Liver (tissue), 9 donors: ENCODE data around the gene FARP1. TPM values are rescaled to one million over a fixed set of nuclear protein-coding genes. Genes with fewer than 3 reads are reported as not detected.

Experiments used
- DNase-seq: peaks from one replicate; pipeline ENCODE4 v3.0.0-alpha.2; 2017; ENCODE audit warnings: low spot score
- H3K27ac ChIP-seq, 2 donors: one replicate each; pipeline ENCODE4 v1.7.0; 2013; ENCODE audit warnings: inconsistent platforms in 2 of 2, low read length in 2 of 2, control low read depth in 1 of 2, low read depth in 1 of 2, mild to moderate bottlenecking in 1 of 2
- H3K27me3 ChIP-seq, 4 donors: one replicate each; pipeline versions ENCODE4 v1.6.1 to v1.7.0; 2013; ENCODE audit warnings: low read length in 3 of 4, inconsistent platforms in 1 of 4, mild to moderate bottlenecking in 1 of 4, moderate library complexity in 1 of 4; ENCODE audit not compliant: control insufficient read depth in 4 of 4, insufficient read depth in 4 of 4
- H3K36me3 ChIP-seq, 4 donors: one replicate each; pipeline versions ENCODE4 v1.6.1 to v1.7.0; 2013; ENCODE audit warnings: low read length in 3 of 4, mild to moderate bottlenecking in 3 of 4, low read depth in 1 of 4, moderate library complexity in 1 of 4; ENCODE audit not compliant: control insufficient read depth in 4 of 4, insufficient read depth in 3 of 4
- H3K4me1 ChIP-seq, 4 donors: one replicate each; pipeline versions ENCODE4 v1.6.1 to v1.7.0; 2013; ENCODE audit warnings: low read length in 3 of 4, mild to moderate bottlenecking in 3 of 4, moderate library complexity in 1 of 4; ENCODE audit not compliant: control insufficient read depth in 4 of 4, insufficient read depth in 4 of 4
- H3K4me3 ChIP-seq, 3 donors: one replicate each; pipeline versions ENCODE4 v1.6.1 to v1.7.0; 2013; ENCODE audit warnings: low read length in 3 of 3, control low read depth in 1 of 3, low read depth in 1 of 3, mild to moderate bottlenecking in 1 of 3
- H3K9ac ChIP-seq, 2 donors: one replicate each; pipeline ENCODE4 v1.7.0; 2013; ENCODE audit warnings: low read length in 2 of 2, mild to moderate bottlenecking in 2 of 2, moderate library complexity in 2 of 2, control low read depth in 1 of 2, low read depth in 1 of 2
- H3K9me3 ChIP-seq, 4 donors: one replicate each; pipeline versions ENCODE4 v1.6.1 to v1.7.0; 2013; ENCODE audit warnings: low read length in 3 of 4; ENCODE audit not compliant: control insufficient read depth in 4 of 4
- EGR1 ChIP-seq, 2 donors: IDR thresholded peaks; 2 replicates each; pipeline ENCODE4 v1.6.1; 2016 to 2018; ENCODE audit warnings: antibody characterized with exemption in 2 of 2, low read depth in 2 of 2
- FOXA1 ChIP-seq: IDR thresholded peaks from 2 replicates; pipeline ENCODE4 v1.6.1; 2016; ENCODE audit warnings: antibody characterized with exemption
- FOXA2 ChIP-seq: IDR thresholded peaks from 2 replicates; pipeline ENCODE4 v1.6.1; 2016; ENCODE audit warnings: antibody characterized with exemption
- GABPA ChIP-seq, 2 donors: IDR thresholded peaks in 1 of 2; conservative IDR thresholded peaks in 1 of 2; 2 replicates each; pipeline ENCODE4 v1.6.1; 2016; ENCODE audit warnings: antibody characterized with exemption in 2 of 2, mild to moderate bottlenecking in 1 of 2, moderate library complexity in 1 of 2
- HNF4A ChIP-seq, 2 donors: conservative IDR thresholded peaks; 2 replicates each; pipeline ENCODE4 v1.6.1; 2016; ENCODE audit warnings: antibody characterized with exemption in 2 of 2, mild to moderate bottlenecking in 2 of 2
- HNF4G ChIP-seq: IDR thresholded peaks from 2 replicates; pipeline ENCODE4 v1.6.1; 2016; ENCODE audit warnings: antibody characterized with exemption
- JUND ChIP-seq, 2 donors: IDR thresholded peaks; 2 replicates each; pipeline ENCODE4 v1.6.1; 2016; ENCODE audit warnings: antibody characterized with exemption in 2 of 2
- NR2F2 ChIP-seq: IDR thresholded peaks from 2 replicates; pipeline ENCODE4 v1.6.1; 2016; ENCODE audit warnings: antibody characterized with exemption
- RAD21 ChIP-seq, 2 donors: IDR thresholded peaks; 2 replicates each; pipeline ENCODE4 v1.6.1; 2016; ENCODE audit warnings: antibody characterized with exemption in 2 of 2, mild to moderate bottlenecking in 2 of 2
- RXRA ChIP-seq, 2 donors: IDR thresholded peaks; 2 replicates each; pipeline ENCODE4 v1.6.1; 2017 to 2018; ENCODE audit warnings: antibody characterized with exemption in 2 of 2, mild to moderate bottlenecking in 1 of 2
- SP1 ChIP-seq: IDR thresholded peaks from 2 replicates; pipeline ENCODE4 v1.6.1; 2018; ENCODE audit warnings: antibody characterized with exemption, mild to moderate bottlenecking
- TAF1 ChIP-seq: conservative IDR thresholded peaks from 2 replicates; pipeline ENCODE4 v1.6.1; 2016; ENCODE audit warnings: antibody characterized with exemption, mild to moderate bottlenecking
- YY1 ChIP-seq: IDR thresholded peaks from 2 replicates; pipeline ENCODE4 v1.6.1; 2016; ENCODE audit warnings: antibody characterized with exemption, mild to moderate bottlenecking
- WGBS: extraction: QIAGEN DNeasy Blood & Tissue Kit; methylation state at CpG from one replicate; pipeline ENCODE4 v1.1.7; 2013; 5-methylcytosine and 5-hydroxymethylcytosine counted together
- polyA plus RNA-seq, 2 donors: library from polyadenylated mRNA; stranded (reverse) in 1 of 2; unstranded in 1 of 2; fragments of 200-250 nt in 1 of 2; fragments of >200 nt in 1 of 2; fragmentation: Nextera tagmentation in 1 of 2; extraction: Ambion mirVana in 1 of 2; gene quantifications; one replicate each; pipeline versions ENCODE4 v1.2.1 to v1.2.3, GENCODE V29; 2013 to 2015
- total RNA-seq, 2 donors: library from RNA; depleted of rRNA; stranded (reverse); fragments of >200 nt; gene quantifications; one replicate each; pipeline ENCODE4 v1.2.3, GENCODE V29; 2014
- TF ChIP-seq, protein P1 (sequence below): IDR thresholded peaks from 2 replicates; pipeline ENCODE4 v1.6.1; 2016; ENCODE audit warnings: antibody characterized with exemption, mild to moderate bottlenecking
- TF ChIP-seq, protein P2 (sequence below): IDR thresholded peaks from 2 replicates; pipeline ENCODE4 v1.6.1; 2016; ENCODE audit warnings: antibody characterized with exemption
- TF ChIP-seq, protein P3 (sequence below): IDR thresholded peaks from 2 replicates; pipeline ENCODE4 v1.6.1; 2016; ENCODE audit warnings: antibody characterized with exemption
- TF ChIP-seq, protein P4 (sequence below): fragments of 150-350 bp; IDR thresholded peaks from 2 replicates; pipeline ENCODE4 v1.5.1; 2017; ENCODE audit warnings: improper control_type of control experiment, low read depth, low read length; ENCODE audit not compliant: missing input control
- TF ChIP-seq, protein P5 (sequence below): IDR thresholded peaks from 2 replicates; pipeline ENCODE4 v1.6.1; 2016; ENCODE audit warnings: antibody characterized with exemption
- donor health status: healthy.
- donor health status: healthy.
- donor health status: healthy.
- donor health status: healthy.
- donor health status: healthy.

Gene FARP1
- total and polyA plus RNA-seq, 4 donors = 28.4 to 62.6 (median 39.8) TPM

DNA sequence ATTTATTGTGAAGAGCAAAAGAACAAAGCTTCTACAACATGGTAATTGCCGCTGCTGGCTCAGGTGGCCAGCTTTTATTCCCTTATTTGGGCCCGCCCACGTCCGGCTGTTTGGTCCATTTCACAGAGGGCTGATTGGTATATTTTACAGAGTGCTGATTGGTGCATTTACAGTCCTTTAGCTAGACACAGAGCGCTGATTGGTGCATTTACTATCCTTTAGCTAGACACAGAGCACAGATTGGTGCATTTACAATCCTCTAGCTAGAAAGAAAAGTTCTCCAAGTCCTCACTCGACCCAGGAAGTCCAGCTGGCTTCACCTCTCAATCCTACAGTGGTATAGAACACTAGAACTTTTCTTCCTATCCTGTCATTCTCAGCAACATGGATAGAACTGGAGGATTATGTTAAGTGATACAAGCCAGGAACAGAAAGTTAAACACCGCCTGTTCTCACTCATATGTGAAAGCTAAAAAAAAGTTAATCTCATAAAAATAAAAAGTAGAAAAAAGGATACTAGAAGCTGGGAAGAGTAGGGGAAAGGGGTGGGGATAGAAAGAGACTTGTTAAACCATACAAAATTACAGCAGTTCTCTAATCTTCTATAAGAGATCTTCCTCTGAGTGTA lies 33.6 kb upstream of the FARP1 start:
- Histone ChIP-seq H3K9ac (no peak overlapping the region), H3K9me3 (no peaks in the 10 kb centered on the region), H3K4me1 (peaks cover 5 to 17% (median 11%) of the 10 kb centered on the region in 4 donors), H3K27me3 (no peaks in the 10 kb centered on the region), H3K36me3 (no peaks in the 10 kb centered on the region), H3K27ac (no peak overlapping the region), H3K4me3 (no peak overlapping the region)
- no peak for DNase-seq
- WGBS = 89% methylated on average over 7 of the region's 7 CpGs
- TF ChIP-seq, protein P1, sequence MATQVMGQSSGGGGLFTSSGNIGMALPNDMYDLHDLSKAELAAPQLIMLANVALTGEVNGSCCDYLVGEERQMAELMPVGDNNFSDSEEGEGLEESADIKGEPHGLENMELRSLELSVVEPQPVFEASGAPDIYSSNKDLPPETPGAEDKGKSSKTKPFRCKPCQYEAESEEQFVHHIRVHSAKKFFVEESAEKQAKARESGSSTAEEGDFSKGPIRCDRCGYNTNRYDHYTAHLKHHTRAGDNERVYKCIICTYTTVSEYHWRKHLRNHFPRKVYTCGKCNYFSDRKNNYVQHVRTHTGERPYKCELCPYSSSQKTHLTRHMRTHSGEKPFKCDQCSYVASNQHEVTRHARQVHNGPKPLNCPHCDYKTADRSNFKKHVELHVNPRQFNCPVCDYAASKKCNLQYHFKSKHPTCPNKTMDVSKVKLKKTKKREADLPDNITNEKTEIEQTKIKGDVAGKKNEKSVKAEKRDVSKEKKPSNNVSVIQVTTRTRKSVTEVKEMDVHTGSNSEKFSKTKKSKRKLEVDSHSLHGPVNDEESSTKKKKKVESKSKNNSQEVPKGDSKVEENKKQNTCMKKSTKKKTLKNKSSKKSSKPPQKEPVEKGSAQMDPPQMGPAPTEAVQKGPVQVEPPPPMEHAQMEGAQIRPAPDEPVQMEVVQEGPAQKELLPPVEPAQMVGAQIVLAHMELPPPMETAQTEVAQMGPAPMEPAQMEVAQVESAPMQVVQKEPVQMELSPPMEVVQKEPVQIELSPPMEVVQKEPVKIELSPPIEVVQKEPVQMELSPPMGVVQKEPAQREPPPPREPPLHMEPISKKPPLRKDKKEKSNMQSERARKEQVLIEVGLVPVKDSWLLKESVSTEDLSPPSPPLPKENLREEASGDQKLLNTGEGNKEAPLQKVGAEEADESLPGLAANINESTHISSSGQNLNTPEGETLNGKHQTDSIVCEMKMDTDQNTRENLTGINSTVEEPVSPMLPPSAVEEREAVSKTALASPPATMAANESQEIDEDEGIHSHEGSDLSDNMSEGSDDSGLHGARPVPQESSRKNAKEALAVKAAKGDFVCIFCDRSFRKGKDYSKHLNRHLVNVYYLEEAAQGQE = no peak
- TF ChIP-seq HNF4A (conservative IDR thresholded peaks at IDR 0.05) = no peak
- TF ChIP-seq TAF1 = no peak
- TF ChIP-seq HNF4G = no peak
- TF ChIP-seq NR2F2 = no peak
- TF ChIP-seq YY1 = no peak
- TF ChIP-seq RXRA (IDR thresholded peaks at IDR 0.05) = no peak

DNA sequence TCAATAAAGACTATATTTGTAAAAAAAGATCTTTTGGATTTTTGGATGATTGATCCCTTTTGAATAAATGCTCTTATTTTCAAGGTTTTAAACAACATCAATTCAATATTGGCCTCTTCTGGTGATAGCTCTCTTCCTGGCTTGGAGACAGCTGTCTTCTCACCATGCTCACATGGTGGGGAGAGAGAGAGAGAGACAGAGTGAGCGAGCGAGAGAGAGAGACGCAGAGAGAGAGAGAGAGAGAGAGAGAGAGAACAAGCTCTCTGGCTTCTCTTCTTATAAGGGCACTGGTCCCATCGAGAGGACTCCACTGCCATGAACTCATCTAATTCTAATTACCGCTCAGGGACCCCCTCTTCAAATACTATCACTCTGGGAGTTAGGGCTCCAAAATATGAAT lies 32.1 kb upstream of the FARP1 start:
- no peaks in the 10 kb centered on the region for H3K27me3 ChIP-seq
- peaks cover 5 to 17% (median 11%) of the 10 kb centered on the region in 4 donors for H3K4me1 ChIP-seq
- no peak for DNase-seq
- no peaks in the 10 kb centered on the region for H3K9me3 ChIP-seq
- no peak overlapping the region for H3K9ac ChIP-seq
- no peak overlapping the region for H3K4me3 ChIP-seq
- no peak for TF ChIP-seq NR2F2
- no peak for TF ChIP-seq FOXA1
- TF ChIP-seq RXRA (IDR thresholded peaks at IDR 0.05) = no peak
- TF ChIP-seq GABPA (IDR thresholded peaks at IDR 0.05 in 1 of 2, conservative IDR thresholded peaks at IDR 0.05 in 1 of 2) = no peak
- TF ChIP-seq RAD21 (IDR thresholded peaks at IDR 0.05) = no peak
- TF ChIP-seq HNF4G = no peak
- TF ChIP-seq, protein P2, sequence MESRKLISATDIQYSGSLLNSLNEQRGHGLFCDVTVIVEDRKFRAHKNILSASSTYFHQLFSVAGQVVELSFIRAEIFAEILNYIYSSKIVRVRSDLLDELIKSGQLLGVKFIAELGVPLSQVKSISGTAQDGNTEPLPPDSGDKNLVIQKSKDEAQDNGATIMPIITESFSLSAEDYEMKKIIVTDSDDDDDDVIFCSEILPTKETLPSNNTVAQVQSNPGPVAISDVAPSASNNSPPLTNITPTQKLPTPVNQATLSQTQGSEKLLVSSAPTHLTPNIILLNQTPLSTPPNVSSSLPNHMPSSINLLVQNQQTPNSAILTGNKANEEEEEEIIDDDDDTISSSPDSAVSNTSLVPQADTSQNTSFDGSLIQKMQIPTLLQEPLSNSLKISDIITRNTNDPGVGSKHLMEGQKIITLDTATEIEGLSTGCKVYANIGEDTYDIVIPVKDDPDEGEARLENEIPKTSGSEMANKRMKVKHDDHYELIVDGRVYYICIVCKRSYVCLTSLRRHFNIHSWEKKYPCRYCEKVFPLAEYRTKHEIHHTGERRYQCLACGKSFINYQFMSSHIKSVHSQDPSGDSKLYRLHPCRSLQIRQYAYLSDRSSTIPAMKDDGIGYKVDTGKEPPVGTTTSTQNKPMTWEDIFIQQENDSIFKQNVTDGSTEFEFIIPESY = no peak
- TF ChIP-seq YY1 = no peak
- TF ChIP-seq TAF1 = no peak
- TF ChIP-seq EGR1 (IDR thresholded peaks at IDR 0.05; ENCODE audit: low read depth in 2 of 2) = no peak
- TF ChIP-seq, protein P1 = no peak
- no peak for TF ChIP-seq FOXA2
- TF ChIP-seq, protein P3, sequence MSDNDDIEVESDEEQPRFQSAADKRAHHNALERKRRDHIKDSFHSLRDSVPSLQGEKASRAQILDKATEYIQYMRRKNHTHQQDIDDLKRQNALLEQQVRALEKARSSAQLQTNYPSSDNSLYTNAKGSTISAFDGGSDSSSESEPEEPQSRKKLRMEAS = no peak
- TF ChIP-seq, protein P4, sequence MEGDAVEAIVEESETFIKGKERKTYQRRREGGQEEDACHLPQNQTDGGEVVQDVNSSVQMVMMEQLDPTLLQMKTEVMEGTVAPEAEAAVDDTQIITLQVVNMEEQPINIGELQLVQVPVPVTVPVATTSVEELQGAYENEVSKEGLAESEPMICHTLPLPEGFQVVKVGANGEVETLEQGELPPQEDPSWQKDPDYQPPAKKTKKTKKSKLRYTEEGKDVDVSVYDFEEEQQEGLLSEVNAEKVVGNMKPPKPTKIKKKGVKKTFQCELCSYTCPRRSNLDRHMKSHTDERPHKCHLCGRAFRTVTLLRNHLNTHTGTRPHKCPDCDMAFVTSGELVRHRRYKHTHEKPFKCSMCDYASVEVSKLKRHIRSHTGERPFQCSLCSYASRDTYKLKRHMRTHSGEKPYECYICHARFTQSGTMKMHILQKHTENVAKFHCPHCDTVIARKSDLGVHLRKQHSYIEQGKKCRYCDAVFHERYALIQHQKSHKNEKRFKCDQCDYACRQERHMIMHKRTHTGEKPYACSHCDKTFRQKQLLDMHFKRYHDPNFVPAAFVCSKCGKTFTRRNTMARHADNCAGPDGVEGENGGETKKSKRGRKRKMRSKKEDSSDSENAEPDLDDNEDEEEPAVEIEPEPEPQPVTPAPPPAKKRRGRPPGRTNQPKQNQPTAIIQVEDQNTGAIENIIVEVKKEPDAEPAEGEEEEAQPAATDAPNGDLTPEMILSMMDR = no peak
- no peak for TF ChIP-seq HNF4A (conservative IDR thresholded peaks at IDR 0.05)
- no peak for TF ChIP-seq JUND (IDR thresholded peaks at IDR 0.05)
- TF ChIP-seq, protein P5, sequence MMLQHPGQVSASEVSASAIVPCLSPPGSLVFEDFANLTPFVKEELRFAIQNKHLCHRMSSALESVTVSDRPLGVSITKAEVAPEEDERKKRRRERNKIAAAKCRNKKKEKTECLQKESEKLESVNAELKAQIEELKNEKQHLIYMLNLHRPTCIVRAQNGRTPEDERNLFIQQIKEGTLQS = no peak
- TF ChIP-seq SP1 = no peak
- WGBS = 92% methylated on average over 5 of the region's 5 CpGs
- no peak overlapping the region for H3K27ac ChIP-seq
- H3K36me3 ChIP-seq = no peaks in the 10 kb centered on the region
